Measurements from ENCODE around the gene RANBP17. TPM values are rescaled to one million over a fixed set of nuclear protein-coding genes. Genes with fewer than 3 reads are reported as not detected.

The RANBP17 gene
- total RNA-seq, 2 donors from 2014 or later = 5.4 to 19.8 TPM

DNA sequence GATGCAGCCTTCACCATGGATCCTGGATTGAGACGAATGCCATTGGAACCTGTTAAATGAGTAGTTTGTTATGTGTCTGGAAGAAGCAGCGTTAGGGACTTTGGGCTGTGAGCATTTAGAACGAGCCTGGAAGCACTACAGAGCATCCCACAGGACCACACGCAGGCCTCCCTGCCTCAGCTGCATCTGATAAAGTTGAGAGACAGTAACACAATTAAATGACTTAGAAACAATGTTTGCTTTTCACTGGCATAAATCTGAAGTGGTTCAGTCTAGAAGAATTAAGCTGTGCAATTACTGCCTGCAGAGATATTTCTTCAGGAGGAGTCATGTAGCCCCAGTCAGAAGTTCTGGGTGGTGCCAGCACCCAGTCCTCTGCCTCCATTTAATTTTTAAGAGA, 437.4 kb downstream of the RANBP17 start:
- intact Hi-C loops (cut with DNase I) = no loop called here
- Histone ChIP-seq H3K4me3 (no peak overlapping the region), H3K36me3 (no peaks in the 10 kb centered on the region), H3K4me1 (replicated peaks) (no peaks in the 10 kb centered on the region), H3K27me3 (replicated peaks; ENCODE audit: insufficient read depth) (peaks cover 2% of the 10 kb centered on the region), H3K27ac (no peak overlapping the region), H3K9me3 (no peaks in the 10 kb centered on the region)
- no peak for DNase-seq (ENCODE audit: low spot score)
- TF ChIP-seq POLR2AphosphoS5 (IDR thresholded peaks at IDR 0.05) (no peak), POLR2A (IDR thresholded peaks at IDR 0.05) (no peak)
- 54% methylated on average over 4 of the region's 4 CpGs for WGBS

DNA sequence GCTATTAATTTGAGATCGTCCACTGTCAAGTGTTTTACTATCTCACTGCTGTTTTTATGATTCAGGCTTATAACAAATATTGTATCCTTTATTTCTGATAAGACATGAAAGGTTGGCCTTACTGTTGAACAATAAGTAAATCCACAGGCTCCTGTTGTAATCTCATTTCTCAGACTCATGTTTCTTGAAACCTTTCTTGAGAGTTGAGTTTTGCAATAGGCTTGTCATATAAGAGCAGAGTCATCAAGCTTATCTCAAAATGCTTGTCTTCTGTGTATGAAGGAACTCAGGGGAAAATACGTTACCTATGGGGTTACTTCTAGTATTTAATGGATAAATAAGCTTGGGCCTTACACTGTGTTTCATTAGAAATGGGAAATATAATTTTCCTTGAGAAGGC, 438.0 kb downstream of the RANBP17 start:
- no peaks in the 10 kb centered on the region for H3K4me1 ChIP-seq (replicated peaks)
- 90% methylated on average over 2 of the region's 2 CpGs for WGBS
- TF ChIP-seq POLR2AphosphoS5 (IDR thresholded peaks at IDR 0.05) (no peak), POLR2A (IDR thresholded peaks at IDR 0.05) (no peak)
- TF ChIP-seq, protein P1, sequence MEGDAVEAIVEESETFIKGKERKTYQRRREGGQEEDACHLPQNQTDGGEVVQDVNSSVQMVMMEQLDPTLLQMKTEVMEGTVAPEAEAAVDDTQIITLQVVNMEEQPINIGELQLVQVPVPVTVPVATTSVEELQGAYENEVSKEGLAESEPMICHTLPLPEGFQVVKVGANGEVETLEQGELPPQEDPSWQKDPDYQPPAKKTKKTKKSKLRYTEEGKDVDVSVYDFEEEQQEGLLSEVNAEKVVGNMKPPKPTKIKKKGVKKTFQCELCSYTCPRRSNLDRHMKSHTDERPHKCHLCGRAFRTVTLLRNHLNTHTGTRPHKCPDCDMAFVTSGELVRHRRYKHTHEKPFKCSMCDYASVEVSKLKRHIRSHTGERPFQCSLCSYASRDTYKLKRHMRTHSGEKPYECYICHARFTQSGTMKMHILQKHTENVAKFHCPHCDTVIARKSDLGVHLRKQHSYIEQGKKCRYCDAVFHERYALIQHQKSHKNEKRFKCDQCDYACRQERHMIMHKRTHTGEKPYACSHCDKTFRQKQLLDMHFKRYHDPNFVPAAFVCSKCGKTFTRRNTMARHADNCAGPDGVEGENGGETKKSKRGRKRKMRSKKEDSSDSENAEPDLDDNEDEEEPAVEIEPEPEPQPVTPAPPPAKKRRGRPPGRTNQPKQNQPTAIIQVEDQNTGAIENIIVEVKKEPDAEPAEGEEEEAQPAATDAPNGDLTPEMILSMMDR (IDR thresholded peaks at IDR 0.05) = no peak
- intact Hi-C loops (cut with DNase I) = no loop called here
- DNase-seq (ENCODE audit: low spot score) = no peak
- peaks cover 7% of the 10 kb centered on the region for H3K27me3 ChIP-seq (replicated peaks; ENCODE audit: insufficient read depth)
- no peaks in the 10 kb centered on the region for H3K9me3 ChIP-seq
- H3K36me3 ChIP-seq = no peaks in the 10 kb centered on the region
- H3K4me3 ChIP-seq = no peak overlapping the region
- H3K27ac ChIP-seq = no peak overlapping the region

- no peak overlapping the region for H3K4me3 ChIP-seq
- TF ChIP-seq POLR2AphosphoS5 (IDR thresholded peaks at IDR 0.05) (no peak), POLR2A (IDR thresholded peaks at IDR 0.05) (no peak)
- TF ChIP-seq, protein P1 (IDR thresholded peaks at IDR 0.05) = no peak
- no peaks in the 10 kb centered on the region for H3K36me3 ChIP-seq
- no peak overlapping the region for H3K27ac ChIP-seq
- peaks cover 10% of the 10 kb centered on the region for H3K27me3 ChIP-seq (replicated peaks; ENCODE audit: insufficient read depth)
- H3K4me1 ChIP-seq (replicated peaks) = no peaks in the 10 kb centered on the region
- no peak for DNase-seq (ENCODE audit: low spot score)
- intact Hi-C loops (cut with DNase I) = no loop called here
- 92% methylated on average over 7 of the region's 7 CpGs for WGBS
- no peaks in the 10 kb centered on the region for H3K9me3 ChIP-seq
These were observed 438.5 kb downstream of the RANBP17 start for GRCh38 chr5:171300358-171300757.

DNA sequence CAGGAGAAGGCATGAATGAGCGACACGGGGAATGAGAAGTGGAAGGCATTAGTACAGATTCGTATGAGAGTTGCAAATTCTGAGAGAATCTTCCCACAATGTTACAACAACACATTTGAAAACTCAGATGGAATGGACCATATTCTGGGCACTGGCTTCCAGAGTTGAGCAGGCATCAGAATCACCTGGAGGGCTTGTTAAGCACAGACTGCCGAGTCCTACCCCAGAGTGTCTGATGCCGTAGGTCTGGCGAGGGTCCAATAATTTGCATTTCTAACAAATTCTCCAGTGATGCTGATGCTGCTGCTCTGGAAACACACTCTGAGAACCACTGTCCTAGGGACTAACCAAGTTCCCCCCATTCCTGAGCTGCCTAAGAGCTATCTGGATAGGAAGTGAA, 444.3 kb downstream of the RANBP17 start:
- TF ChIP-seq, protein P1 (IDR thresholded peaks at IDR 0.05) = no peak
- no peak for TF ChIP-seq POLR2A (IDR thresholded peaks at IDR 0.05)
- TF ChIP-seq POLR2AphosphoS5 (IDR thresholded peaks at IDR 0.05) = no peak
- intact Hi-C loops (cut with DNase I) = no loop called here
- H3K27ac ChIP-seq = no peak overlapping the region
- H3K4me1 ChIP-seq (replicated peaks) = no peaks in the 10 kb centered on the region
- H3K9me3 ChIP-seq = no peaks in the 10 kb centered on the region
- no peaks in the 10 kb centered on the region for H3K36me3 ChIP-seq
- H3K4me3 ChIP-seq = no peak overlapping the region
- peaks cover 65% of the 10 kb centered on the region for H3K27me3 ChIP-seq (replicated peaks; ENCODE audit: insufficient read depth)
- no peak for DNase-seq (ENCODE audit: low spot score)
- 16% methylated on average over 6 of the region's 6 CpGs for WGBS

DNA sequence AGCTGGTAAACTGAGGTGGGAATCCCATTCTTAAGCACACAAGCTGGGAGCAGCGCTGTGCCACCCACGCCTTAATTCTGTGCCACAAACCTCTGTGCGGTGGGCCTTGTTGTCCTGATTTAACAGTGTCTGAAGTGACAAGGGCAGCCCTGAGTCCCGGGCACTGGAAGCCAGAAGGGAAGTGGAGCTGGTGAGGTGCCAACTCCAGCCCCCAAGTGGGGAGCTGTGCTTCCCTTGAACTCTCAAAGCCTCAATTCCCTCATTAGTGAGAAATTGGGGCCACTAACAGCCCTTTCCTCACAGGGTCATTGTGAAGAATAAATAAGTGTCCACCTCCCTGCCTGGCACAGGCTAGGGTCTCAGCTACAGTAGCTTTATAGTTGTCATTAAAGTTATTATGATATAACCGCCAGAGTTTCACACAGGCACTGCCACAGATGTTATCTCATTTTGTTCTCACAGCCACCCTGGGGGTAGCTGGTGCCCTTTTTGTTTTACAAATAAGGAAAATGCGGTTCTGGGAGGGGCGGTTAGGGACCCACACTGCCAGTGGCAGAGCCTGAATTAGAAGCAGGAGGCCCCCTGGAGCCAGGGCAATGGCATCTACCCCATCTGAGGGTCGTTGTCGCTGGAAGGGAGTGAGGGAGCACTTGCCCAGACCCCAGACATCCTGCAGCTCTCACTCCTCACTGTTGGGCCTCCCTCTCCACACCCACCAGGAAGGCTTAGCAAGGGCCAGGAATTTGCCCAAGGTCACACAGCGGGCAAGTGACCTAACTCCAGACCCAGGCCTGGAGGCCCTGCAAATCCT, 445.2 kb downstream of the RANBP17 start:
- TF ChIP-seq POLR2A (IDR thresholded peaks at IDR 0.05) (no peak), POLR2AphosphoS5 (IDR thresholded peaks at IDR 0.05) (no peak)
- TF ChIP-seq, protein P1 (IDR thresholded peaks at IDR 0.05) = no peak
- Histone ChIP-seq H3K27ac (no peak overlapping the region), H3K27me3 (replicated peaks; ENCODE audit: insufficient read depth) (peaks cover 72% of the 10 kb centered on the region), H3K36me3 (no peaks in the 10 kb centered on the region), H3K4me3 (no peak overlapping the region), H3K9me3 (no peaks in the 10 kb centered on the region), H3K4me1 (replicated peaks) (peaks cover 6% of the 10 kb centered on the region)
- intact Hi-C loops (cut with DNase I) = no loop called here
- no peak for DNase-seq (ENCODE audit: low spot score)
- WGBS = 19% methylated on average over 10 of the region's 10 CpGs
